ENCODE results near the gene ZGLP1.
"Not testable (repeated sequence)": the region's sequence is repeated elsewhere in the genome, so short reads cannot be mapped to it uniquely, and the experiment has no call there.

ZGLP1 gene

DNA sequence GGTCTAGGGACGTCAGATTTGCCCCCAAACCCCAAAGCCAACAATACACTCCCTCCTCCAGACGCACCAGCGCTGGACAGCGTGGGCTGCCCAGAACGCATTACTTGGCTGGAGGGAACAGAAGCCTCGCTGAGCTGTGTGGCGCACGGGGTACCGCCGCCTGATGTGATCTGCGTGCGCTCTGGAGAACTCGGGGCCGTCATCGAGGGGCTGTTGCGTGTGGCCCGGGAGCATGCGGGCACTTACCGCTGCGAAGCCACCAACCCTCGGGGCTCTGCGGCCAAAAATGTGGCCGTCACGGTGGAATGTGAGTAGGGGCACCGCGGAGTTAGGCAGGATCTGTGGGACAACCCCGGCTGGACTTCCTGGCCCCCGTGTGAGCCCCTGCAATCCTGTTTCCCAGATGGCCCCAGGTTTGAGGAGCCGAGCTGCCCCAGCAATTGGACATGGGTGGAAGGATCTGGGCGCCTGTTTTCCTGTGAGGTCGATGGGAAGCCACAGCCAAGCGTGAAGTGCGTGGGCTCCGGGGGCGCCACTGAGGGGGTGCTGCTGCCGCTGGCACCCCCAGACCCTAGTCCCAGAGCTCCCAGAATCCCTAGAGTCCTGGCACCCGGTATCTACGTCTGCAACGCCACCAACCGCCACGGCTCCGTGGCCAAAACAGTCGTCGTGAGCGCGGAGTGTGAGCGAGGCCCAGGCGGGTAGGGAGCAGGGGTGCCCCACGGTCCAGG is 15.8 kb downstream of the ZGLP1 start:
- DNase-seq (ENCODE audit: low spot score) = no peak

DNA sequence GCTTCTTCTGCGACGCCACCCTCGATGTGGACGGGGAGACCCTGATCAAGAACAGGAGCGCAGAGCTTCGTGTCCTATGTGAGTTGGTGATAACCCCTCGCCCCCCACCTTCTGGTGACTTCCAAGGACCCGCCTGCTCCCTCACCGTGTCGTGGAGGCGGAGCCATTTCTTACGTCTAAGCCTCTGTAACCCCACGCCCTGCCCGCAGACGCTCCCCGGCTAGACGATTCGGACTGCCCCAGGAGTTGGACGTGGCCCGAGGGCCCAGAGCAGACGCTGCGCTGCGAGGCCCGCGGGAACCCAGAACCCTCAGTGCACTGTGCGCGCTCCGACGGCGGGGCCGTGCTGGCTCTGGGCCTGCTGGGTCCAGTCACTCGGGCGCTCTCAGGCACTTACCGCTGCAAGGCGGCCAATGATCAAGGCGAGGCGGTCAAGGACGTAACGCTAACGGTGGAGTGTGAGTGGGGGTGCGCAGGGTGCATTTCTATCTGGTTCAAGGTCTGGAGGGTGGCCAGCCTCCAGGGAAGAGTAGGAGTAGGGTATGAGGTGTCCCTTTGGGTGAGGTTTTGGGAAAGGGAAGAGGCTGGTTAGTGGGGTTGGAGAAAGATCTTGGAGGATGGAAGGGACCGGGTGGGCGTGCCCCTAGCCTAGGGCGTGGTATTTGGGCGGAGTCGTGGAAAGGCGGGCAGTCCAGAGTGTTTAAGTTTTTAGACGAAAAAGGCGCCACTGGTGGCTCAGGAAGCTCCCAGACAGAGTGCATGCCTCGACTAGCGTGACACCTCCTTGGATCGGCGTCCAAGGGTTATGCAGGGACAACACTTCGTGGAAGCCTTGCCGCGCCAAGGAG is 16.6 kb downstream of the ZGLP1 start:
- DNase-seq (ENCODE audit: low spot score) = peak; percentile 62

DNA sequence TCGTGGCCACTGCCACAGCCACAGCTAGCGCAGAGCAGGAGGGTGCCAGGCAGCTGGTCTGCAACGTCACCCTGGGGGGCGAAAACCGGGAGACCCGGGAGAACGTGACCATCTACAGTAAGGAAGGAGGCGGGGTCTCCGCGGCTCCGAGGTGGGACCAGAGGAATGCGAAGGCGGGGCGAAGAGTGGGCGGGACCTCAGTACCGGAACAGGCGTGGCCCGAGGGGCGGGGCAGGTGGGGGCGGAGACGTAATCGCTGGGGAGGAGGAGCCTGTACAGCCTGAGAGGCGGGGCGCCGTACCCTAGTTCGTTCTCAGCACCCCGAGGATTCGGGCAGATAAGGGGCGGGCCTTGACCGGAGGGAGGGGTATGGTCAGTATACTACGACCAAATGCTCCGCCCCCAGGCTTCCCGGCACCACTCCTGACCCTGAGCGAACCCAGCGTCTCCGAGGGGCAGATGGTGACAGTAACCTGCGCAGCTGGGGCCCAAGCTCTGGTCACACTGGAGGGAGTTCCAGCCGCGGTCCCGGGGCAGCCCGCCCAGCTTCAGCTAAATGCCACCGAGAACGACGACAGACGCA is 17.3 kb downstream of the ZGLP1 start:
- DNase-seq (ENCODE audit: low spot score) = peak; percentile 73

DNA sequence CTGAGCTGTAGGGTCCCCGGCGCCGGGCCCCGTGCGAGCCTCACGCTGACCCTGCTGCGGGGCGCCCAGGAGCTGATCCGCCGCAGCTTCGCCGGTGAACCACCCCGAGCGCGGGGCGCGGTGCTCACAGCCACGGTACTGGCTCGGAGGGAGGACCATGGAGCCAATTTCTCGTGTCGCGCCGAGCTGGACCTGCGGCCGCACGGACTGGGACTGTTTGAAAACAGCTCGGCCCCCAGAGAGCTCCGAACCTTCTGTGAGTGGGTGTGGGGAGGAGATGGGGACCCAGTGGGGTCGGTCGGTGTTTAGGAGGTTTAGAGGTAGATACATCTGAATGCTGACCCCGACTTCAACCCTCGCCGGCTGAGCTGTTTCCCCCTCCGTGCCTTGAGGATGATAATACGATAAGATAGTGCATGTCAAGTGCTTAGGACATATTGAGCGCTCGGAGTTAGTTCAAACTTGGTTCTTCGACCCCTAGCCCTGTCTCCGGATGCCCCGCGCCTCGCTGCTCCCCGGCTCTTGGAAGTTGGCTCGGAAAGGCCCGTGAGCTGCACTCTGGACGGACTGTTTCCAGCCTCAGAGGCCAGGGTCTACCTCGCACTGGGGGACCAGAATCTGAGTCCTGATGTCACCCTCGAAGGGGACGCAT is 17.9 kb downstream of the ZGLP1 start:
- peak; percentile 64 for DNase-seq (ENCODE audit: low spot score)

DNA sequence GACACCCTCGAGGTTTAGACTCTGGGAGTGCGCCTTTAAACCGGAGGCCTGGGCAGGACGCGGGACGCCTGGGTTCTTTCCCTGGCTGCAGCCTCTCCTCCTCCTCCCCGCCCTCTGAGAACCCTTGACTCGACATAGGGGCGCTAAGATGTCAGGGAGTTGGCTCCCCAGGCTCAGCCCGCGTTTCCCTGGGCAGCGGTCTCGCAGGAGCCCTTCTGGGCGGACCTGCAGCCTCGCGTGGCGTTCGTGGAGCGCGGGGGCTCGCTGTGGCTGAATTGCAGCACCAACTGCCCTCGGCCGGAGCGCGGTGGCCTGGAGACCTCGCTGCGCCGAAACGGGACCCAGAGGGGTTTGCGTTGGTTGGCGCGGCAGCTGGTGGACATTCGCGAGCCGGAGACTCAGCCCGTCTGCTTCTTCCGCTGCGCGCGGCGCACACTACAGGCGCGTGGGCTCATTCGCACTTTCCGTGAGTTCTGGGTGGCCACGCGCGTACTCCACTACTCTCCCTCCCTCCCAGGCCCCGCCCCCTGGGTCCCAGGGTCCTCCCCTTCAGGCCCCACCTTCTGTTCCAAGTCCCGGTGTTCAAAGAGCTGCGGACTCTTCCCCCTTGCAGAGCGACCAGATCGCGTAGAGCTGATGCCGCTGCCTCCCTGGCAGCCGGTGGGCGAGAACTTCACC is 18.6 kb downstream of the ZGLP1 start:
- peak; percentile 67 for DNase-seq (ENCODE audit: low spot score)

DNA sequence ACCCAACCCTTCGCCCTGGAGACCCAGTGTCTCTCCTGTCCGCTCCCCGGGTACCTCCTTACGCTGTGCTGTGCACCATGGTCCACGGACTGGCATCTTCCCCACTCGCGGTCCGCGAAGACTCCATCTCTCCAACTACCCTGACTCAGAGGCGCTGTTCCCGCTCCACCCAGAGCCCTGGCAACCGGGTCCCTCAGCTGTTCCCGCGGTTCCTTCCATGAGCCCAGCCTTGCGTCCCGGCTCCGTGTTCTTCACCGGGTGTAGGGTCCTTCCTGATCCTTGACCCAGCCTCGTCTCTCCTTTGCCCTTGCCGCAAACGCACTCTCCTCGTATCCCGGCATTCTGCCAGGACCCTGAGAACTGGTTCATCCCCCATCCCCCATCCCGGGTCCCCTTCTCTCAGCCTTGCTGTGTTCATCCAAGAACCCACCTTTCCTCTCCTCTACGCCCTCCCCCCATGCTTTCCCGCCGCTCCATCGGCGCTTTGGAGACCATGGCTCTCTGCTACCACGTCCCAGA is 19.2 kb downstream of the ZGLP1 start:
- no peak for DNase-seq (ENCODE audit: low spot score)

DNA sequence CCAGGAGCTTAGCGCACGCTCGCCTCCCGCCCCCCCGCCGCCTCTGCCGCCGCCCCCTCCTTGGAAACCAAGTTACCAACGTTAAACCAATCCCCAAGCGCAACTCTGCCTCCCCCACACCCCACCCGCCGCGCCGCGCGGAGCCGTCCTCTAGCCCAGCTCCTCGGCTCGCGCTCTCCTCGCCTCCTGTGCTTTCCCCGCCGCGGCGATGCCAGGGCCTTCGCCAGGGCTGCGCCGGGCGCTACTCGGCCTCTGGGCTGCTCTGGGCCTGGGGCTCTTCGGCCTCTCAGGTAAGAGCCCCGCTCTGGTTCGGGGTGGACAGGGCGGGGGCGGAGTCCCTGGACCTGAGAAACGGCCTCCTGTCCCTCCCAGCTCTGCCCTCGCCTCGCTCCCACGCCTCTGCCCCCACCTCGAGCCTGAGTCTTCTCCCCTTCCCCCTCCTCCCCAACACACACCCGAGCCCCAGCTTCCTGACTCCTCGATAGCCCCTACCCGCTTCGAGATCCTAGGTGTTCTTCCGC is 19.7 kb downstream of the ZGLP1 start, which contains the start of gene ICAM5:
TSS of gene ICAM5 (plus strand) at position 117 of the 521 bp plus-strand sequence. CDS start at position 209, 92 bp downstream.
- no peak for DNase-seq (ENCODE audit: low spot score)

DNA sequence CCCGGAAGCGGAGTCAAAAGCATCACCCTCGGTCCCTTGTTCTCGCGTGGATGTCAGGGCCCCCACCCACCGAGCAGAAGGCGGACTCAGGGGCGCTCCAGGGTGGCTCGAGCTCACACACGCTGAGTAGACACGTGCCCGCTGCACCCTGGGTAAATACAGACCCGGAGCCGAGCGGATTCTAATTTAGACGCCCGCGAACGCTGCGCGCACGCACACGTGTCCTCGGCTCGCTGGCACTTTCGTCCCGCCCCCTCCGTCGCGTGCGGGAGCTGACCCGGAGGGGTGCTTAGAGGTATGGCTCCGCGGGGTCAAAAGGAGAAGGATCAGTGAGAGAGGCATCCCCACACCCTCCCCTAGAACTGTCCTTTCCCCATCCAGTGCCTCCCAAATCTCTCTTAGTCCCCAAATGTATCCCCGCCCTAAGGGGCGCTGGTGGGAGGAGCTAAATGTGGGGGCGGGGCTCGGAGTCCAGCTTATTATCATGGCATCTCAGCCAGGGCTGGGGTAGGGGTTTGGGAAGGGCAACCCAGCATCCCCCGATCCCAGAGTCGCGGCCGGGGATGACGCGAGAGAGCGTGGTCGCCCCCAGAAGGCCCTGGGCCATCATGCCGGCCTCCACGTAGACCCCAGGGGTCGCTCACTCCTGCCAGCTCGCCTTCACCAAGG is 20.3 kb downstream of the ZGLP1 start:
- no peak for DNase-seq (ENCODE audit: low spot score)

DNA sequence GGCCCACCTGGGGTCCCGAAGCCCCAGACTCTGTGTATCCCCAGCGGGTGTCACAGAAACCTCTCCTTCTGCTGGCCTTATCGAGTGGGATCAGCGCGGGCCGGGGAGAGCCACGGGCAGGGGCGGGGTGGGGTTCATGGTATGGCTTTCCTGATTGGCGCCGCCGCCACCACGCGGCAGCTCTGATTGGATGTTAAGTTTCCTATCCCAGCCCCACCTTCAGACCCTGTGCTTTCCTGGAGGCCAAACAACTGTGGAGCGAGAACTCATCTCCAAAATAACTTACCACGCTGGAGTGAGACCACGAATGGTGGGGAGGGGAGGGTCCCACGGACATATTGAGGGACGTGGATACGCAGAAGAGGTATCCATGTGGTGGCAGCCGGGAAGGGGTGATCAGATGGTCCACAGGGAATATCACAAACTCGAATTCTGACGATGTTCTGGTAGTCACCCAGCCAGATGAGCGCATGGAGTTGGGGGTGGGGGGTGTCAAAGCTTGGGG is 20.9 kb downstream of the ZGLP1 start:
- peak; percentile 65 for DNase-seq (ENCODE audit: low spot score)

DNA sequence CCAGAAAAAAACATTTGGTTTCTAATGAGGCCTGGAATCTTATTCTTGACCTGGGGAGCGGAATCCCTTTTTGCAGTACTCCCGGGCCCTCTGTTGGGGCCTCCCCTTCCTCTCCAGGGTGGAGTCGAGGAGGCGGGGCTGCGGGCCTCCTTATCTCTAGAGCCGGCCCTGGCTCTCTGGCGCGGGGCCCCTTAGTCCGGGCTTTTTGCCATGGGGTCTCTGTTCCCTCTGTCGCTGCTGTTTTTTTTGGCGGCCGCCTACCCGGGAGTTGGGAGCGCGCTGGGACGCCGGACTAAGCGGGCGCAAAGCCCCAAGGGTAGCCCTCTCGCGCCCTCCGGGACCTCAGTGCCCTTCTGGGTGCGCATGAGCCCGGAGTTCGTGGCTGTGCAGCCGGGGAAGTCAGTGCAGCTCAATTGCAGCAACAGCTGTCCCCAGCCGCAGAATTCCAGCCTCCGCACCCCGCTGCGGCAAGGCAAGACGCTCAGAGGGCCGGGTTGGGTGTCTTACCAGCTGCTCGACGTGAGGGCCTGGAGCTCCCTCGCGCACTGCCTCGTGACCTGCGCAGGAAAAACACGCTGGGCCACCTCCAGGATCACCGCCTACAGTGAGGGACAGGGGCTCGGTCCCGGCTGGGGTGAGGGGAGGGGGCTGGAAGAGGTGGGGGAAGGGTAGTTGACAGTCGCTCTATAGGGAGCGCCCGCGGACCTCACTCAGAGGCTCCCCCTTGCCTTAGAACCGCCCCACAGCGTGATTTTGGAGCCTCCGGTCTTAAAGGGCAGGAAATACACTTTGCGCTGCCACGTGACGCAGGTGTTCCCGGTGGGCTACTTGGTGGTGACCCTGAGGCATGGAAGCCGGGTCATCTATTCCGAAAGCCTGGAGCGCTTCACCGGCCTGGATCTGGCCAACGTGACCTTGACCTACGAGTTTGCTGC is 22.5 kb downstream of the ZGLP1 start, which contains the start of gene ICAM4:
TSS of gene ICAM4 (plus strand) at position 153 of the 935 bp plus-strand sequence. CDS start at position 211, 58 bp downstream.
- DNase-seq (ENCODE audit: low spot score) = no peak

DNA sequence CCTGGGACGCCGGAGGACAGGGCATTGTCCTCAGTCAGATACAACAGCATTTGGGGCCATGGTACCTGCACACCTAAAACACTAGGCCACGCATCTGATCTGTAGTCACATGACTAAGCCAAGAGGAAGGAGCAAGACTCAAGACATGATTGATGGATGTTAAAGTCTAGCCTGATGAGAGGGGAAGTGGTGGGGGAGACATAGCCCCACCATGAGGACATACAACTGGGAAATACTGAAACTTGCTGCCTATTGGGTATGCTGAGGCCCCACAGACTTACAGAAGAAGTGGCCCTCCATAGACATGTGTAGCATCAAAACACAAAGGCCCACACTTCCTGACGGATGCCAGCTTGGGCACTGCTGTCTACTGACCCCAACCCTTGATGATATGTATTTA is 24.2 kb downstream of the ZGLP1 start:
- no peak for DNase-seq (ENCODE audit: low spot score)

DNA sequence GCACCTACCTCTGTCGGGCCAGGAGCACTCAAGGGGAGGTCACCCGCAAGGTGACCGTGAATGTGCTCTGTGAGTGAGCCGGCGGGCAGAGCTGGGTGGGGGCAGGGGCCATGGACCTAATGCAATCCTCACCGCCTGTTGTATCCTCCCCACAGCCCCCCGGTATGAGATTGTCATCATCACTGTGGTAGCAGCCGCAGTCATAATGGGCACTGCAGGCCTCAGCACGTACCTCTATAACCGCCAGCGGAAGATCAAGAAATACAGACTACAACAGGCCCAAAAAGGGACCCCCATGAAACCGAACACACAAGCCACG is 24.7 kb downstream of the ZGLP1 start:
- DNase-seq (ENCODE audit: low spot score) = no peak

DNA sequence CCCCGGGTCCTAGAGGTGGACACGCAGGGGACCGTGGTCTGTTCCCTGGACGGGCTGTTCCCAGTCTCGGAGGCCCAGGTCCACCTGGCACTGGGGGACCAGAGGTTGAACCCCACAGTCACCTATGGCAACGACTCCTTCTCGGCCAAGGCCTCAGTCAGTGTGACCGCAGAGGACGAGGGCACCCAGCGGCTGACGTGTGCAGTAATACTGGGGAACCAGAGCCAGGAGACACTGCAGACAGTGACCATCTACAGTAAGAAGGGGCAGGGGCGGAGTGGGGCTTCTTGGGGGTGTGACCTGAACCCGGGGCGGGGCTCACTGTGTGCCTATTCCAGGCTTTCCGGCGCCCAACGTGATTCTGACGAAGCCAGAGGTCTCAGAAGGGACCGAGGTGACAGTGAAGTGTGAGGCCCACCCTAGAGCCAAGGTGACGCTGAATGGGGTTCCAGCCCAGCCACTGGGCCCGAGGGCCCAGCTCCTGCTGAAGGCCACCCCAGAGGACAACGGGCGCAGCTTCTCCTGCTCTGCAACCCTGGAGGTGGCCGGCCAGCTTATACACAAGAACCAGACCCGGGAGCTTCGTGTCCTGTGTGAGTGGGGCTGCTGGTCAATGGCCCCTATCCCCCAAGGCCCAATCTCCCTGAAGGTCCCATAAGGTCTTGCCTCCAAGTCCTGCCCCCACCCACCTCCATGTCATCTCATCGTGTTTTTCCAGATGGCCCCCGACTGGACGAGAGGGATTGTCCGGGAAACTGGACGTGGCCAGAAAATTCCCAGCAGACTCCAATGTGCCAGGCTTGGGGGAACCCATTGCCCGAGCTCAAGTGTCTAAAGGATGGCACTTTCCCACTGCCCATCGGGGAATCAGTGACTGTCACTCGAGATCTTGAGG is 25.3 kb downstream of the ZGLP1 start:
- DNase-seq (ENCODE audit: low spot score) = no peak

DNA sequence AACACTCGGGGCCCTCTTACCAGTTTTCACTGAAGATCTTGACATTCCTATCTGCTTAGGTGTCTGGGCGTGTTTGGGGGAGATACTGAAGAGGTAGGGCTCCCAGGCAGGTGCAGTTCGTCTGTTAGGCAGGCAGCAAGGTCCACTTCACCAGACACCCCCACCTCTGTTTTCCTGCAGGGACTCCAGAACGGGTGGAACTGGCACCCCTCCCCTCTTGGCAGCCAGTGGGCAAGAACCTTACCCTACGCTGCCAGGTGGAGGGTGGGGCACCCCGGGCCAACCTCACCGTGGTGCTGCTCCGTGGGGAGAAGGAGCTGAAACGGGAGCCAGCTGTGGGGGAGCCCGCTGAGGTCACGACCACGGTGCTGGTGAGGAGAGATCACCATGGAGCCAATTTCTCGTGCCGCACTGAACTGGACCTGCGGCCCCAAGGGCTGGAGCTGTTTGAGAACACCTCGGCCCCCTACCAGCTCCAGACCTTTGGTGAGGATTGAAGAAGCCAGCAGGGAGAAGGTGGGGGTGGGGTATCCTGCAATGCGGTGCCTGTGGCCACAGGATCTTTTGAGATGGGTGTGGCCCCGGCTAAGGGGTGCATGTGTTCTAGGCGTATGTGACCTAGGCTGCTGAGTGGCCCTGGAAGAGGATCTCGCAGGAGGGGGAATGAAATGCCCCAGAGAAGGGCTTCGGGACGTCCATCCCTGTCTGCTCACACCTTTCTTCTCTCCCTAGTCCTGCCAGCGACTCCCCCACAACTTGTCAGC is 26.1 kb downstream of the ZGLP1 start:
- DNase-seq (ENCODE audit: low spot score) = no peak

DNA sequence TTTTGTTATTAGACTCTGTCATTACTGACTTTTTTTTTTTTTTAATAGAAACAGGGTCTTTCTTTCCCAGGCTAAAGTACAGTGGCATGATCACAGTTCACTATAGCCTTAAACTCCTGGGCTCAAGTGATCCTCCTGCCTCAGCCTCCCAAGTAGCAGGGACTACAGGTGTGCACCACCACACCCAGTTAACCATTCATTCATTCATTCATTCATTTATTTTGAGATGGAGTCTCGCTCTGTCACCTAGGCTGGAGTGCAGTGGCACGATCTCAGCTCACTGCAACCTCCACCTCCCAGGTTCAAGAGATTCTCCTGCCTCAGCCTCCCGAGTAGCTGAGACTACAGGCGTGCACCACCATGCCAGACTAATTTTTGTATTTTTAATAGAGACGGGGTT is 27.6 kb downstream of the ZGLP1 start:
- DNase-seq (ENCODE audit: low spot score) = not testable (repeated sequence)

DNA sequence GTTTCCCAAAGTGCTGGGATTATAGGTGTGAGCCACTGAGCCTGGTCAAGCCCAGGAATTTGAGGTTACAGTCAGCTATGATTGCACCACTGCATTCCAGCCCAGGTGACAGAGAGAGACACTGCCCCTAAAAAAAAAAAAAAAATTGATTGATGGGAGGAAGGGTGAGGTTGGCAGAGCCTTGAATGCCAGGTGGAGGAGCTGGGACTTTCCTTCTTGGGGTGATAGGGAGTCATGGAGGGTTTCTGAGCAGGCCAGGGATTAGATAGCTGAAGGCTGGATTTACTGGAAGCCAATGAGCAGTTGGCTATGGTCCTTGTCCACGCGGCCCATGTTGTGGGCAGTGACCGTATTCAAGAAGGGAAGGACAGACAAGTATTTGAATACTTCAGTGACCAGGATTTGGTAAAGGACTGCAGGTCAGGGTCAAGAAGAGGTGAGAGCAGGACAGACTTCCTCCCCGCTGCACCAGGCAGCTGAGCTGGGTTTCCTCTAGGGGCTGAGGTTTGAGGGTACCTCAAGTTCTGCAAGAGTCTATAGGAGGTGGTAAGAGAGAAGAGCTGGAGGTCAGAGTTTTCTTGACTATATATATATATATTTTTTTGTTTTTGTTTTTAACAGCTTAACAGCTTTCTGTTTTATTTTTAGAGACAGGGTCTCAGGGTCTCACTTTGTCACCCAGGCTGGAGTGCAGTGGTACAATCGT is 29.7 kb downstream of the ZGLP1 start:
- DNase-seq (ENCODE audit: low spot score) = no peak

DNA sequence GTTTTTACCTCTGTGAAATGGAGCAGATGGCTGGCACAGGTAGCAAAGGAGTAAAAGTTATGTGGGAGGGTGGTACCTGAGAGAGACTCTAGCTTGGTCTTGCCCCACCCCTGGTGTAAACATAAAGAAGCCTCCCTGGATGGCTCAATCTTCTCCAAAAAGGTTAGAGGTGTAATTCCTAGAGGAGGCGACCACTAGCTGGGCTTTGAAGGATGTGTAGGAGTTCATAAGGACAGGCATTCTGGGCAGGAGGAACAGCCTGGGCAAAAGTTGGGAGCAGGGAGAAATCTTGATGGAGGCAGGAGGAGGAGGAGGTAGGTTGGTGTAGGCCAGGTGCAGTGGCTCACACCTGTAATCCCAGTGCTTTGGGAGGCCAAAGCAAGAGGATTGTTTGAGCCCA is 30.7 kb downstream of the ZGLP1 start:
- no peak for DNase-seq (ENCODE audit: low spot score)

Measured in left forelimb (tissue), 1 donor.